OCI-LY1 (cell line): ENCODE results near the gene ZNF182.
A peak's percentile ranks its signal among the peaks of the same experiment; 100 is the strongest.

Experiments
- H2AFZ ChIP-seq: fragments of 200-600 bp; sonication (generic), shearing (Covaris generic); 2 replicates; pipeline ENCODE4 v1.6.0; 2014; ENCODE audit warnings: antibody characterized with exemption, mild to moderate bottlenecking, low read length
- H3F3A ChIP-seq: fragments of 200-600 bp; sonication (generic), shearing (Covaris generic); 2 replicates; pipeline ENCODE4 v1.6.0; 2014; ENCODE audit warnings: mild to moderate bottlenecking, antibody characterized with exemption, low read length, moderate library complexity; ENCODE audit not compliant: insufficient read depth
- H3K27ac ChIP-seq: fragments of 200-600 bp; sonication (generic); 2 replicates; pipeline ENCODE4 v1.5.1; 2014; ENCODE audit warnings: low read length, mixed run types, mild to moderate bottlenecking, low read depth; ENCODE audit not compliant: poor library complexity, severe bottlenecking
- H3K27me3 ChIP-seq: fragments of 200-600 bp; sonication (generic); 2 replicates; pipeline ENCODE4 v1.6.0; 2014; ENCODE audit warnings: antibody characterized with exemption, mild to moderate bottlenecking, low read length, moderate library complexity; ENCODE audit not compliant: insufficient read depth
- H3K36me3 ChIP-seq: fragments of 200-600 bp; sonication (generic); 2 replicates; pipeline ENCODE4 v1.6.1; 2014; ENCODE audit warnings: mild to moderate bottlenecking, antibody characterized with exemption, low read length, moderate library complexity, mixed read lengths; ENCODE audit not compliant: insufficient read depth
- H3K4me1 ChIP-seq: fragments of 200-600 bp; sonication (generic); 2 replicates; pipeline ENCODE4 v1.5.1; 2014; ENCODE audit warnings: mild to moderate bottlenecking, low read length, moderate library complexity; ENCODE audit not compliant: insufficient read depth, severe bottlenecking
- H3K4me2 ChIP-seq: fragments of 200-600 bp; sonication (generic), shearing (Covaris generic); 2 replicates; pipeline ENCODE4 v1.6.1; 2014; ENCODE audit warnings: low read length
- H3K4me3 ChIP-seq: fragments of 200-600 bp; sonication (generic); 2 replicates; pipeline ENCODE4 v1.5.1; 2014; ENCODE audit warnings: low read length, low read depth, mild to moderate bottlenecking, mixed read lengths; ENCODE audit not compliant: poor library complexity, severe bottlenecking
- H3K79me2 ChIP-seq: fragments of 200-600 bp; shearing (Covaris generic); 2 replicates; pipeline ENCODE4 v1.6.1; 2016; ENCODE audit warnings: mixed run types, low read length, mixed read lengths; ENCODE audit not compliant: insufficient read depth
- H3K9ac ChIP-seq: fragments of 200-600 bp; sonication (generic), shearing (Covaris generic); 2 replicates; pipeline ENCODE4 v1.6.1; 2014; ENCODE audit warnings: mild to moderate bottlenecking, low read length, mixed read lengths
- H3K9me2 ChIP-seq: fragments of 200-600 bp; sonication (generic), shearing (Covaris generic); 2 replicates; pipeline ENCODE4 v1.6.1; 2014; ENCODE audit warnings: low read depth, mild to moderate bottlenecking, low read length, mixed read lengths
- H3K9me3 ChIP-seq: fragments of 200-600 bp; shearing (Covaris generic); 2 replicates; pipeline ENCODE4 v1.6.1; 2014; ENCODE audit warnings: low read length, mixed read lengths
- H4K20me1 ChIP-seq: fragments of 200-600 bp; sonication (generic), shearing (Covaris generic); 2 replicates; pipeline ENCODE4 v1.6.0; 2016; ENCODE audit warnings: mild to moderate bottlenecking, low read length; ENCODE audit not compliant: insufficient read depth
- EZH2 ChIP-seq: fragments of 200-600 bp; sonication (generic), shearing (Covaris generic); IDR thresholded peaks from 2 replicates; pipeline ENCODE4 v1.8.0; 2017; ENCODE audit warnings: borderline replicate concordance, mixed run types, mild to moderate bottlenecking, antibody characterized with exemption, low read length, moderate library complexity, mixed read lengths
- TF ChIP-seq, protein P1 (sequence below): fragments of 200-600 bp; sonication (generic), shearing (Covaris generic); IDR thresholded peaks from 2 replicates; pipeline ENCODE4 v1.5.1; 2017; ENCODE audit warnings: mild to moderate bottlenecking, antibody characterized with exemption, low read length, moderate library complexity, mixed read lengths

The ZNF182 gene

DNA sequence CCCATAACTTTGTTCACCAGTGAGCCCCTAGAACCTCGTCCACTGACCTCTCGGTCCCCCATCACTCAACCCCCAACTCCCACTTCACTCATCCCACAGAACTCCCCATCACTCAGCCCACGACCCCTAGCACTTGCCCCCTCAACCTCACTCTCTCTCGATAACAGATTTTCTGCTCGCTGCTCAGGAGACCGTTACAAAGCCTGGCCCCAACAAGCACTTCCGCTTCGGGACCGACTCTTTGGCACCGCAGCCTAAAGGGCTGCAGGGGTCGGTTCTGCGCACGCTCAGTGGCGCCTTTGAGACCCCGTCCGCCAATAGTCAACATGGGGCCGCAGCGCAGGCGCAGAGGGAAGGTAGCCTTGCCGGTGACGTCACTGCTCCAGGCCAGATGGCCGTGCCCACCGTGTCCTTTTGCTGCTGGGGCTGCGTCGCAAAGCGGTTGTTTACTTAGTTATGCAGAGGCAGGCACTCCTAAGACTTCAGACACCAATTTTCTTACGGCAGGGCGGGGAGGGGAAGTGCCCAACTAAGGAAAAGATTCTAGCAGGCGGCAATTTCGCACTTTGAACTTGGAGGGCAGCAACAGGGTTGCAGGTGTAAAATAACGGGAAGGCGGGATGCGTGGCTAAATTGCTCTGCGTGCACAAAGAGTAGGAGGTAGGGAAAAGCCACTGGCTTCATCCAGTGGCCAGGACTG lies at the start of gene ZNF182:
TSS of gene ZNF182 (minus strand) at position 232 of the 700 bp plus-strand sequence. CDS start 1,380 bp downstream, outside the sequence.
- peak within 1 kb of the TSS; percentile 79 for H3K4me3 ChIP-seq
- peak within 1 kb of the TSS; percentile 82 for H3K9ac ChIP-seq
- 0 out of 2 replicates have a peak, but pooled peaks cover 7% of the 10 kb centered on the region for H3K79me2 ChIP-seq
- peak within 1 kb of the TSS; percentile 70 for H3K27ac ChIP-seq
- H3K4me1 ChIP-seq = peaks cover 12% of the 10 kb centered on the region
- H3K4me2 ChIP-seq = peak within 1 kb of the TSS; percentile 70
- no peaks in the 10 kb centered on the region for H3K9me2 ChIP-seq
- H2AFZ ChIP-seq = no peak within 1 kb of the TSS
- no peaks in the 10 kb centered on the region for H4K20me1 ChIP-seq
- no peaks in the 10 kb centered on the region for H3F3A ChIP-seq
- no peaks in the 10 kb centered on the region for H3K9me3 ChIP-seq
- no peak for TF ChIP-seq EZH2
- TF ChIP-seq, protein P1, sequence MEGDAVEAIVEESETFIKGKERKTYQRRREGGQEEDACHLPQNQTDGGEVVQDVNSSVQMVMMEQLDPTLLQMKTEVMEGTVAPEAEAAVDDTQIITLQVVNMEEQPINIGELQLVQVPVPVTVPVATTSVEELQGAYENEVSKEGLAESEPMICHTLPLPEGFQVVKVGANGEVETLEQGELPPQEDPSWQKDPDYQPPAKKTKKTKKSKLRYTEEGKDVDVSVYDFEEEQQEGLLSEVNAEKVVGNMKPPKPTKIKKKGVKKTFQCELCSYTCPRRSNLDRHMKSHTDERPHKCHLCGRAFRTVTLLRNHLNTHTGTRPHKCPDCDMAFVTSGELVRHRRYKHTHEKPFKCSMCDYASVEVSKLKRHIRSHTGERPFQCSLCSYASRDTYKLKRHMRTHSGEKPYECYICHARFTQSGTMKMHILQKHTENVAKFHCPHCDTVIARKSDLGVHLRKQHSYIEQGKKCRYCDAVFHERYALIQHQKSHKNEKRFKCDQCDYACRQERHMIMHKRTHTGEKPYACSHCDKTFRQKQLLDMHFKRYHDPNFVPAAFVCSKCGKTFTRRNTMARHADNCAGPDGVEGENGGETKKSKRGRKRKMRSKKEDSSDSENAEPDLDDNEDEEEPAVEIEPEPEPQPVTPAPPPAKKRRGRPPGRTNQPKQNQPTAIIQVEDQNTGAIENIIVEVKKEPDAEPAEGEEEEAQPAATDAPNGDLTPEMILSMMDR = no peak
- H3K27me3 ChIP-seq = no peaks in the 10 kb centered on the region
- H3K36me3 ChIP-seq = peaks cover 30% of the 10 kb centered on the region

DNA sequence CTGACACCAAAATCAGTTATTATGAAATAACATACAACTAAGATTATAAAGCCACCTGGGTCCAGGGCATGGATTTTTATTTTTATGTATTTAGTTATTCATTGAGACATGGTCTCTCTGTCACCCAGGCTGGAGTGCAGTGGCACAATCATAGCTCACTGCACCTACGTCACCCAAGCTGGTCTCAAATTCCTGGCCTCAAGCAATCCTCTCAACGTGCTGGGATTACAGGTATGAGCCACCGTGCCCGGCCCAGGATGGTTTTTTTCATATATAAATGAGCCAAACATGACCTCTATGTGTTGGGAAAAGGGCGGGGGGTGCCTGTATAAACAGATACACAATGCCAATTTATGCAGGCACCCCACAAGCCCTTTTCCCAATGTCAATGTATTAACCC lies 43.1 kb upstream of the ZNF182 start:
- Histone ChIP-seq H4K20me1 (no peaks in the 10 kb centered on the region), H2AFZ (no peak overlapping the region), H3K27ac (no peak overlapping the region), H3K79me2 (no peaks in the 10 kb centered on the region), H3K4me2 (no peak overlapping the region), H3K9ac (no peak overlapping the region), H3K4me1 (no peaks in the 10 kb centered on the region), H3F3A (no peaks in the 10 kb centered on the region), H3K27me3 (no peaks in the 10 kb centered on the region), H3K36me3 (no peaks in the 10 kb centered on the region), H3K9me2 (no peaks in the 10 kb centered on the region), H3K4me3 (no peak overlapping the region), H3K9me3 (no peaks in the 10 kb centered on the region)
- TF ChIP-seq EZH2 = no peak
- TF ChIP-seq, protein P1 = no peak

- no peak overlapping the region for H3K27ac ChIP-seq
- no peaks in the 10 kb centered on the region for H3F3A ChIP-seq
- H3K27me3 ChIP-seq = no peaks in the 10 kb centered on the region
- no peaks in the 10 kb centered on the region for H3K9me2 ChIP-seq
- no peak overlapping the region for H2AFZ ChIP-seq
- no peak for TF ChIP-seq EZH2
- TF ChIP-seq, protein P1 = no peak
- no peak overlapping the region for H3K9ac ChIP-seq
- no peaks in the 10 kb centered on the region for H3K9me3 ChIP-seq
- no peaks in the 10 kb centered on the region for H4K20me1 ChIP-seq
- H3K4me2 ChIP-seq = no peak overlapping the region
- H3K79me2 ChIP-seq = no peaks in the 10 kb centered on the region
- no peak overlapping the region for H3K4me3 ChIP-seq
- no peaks in the 10 kb centered on the region for H3K36me3 ChIP-seq
- H3K4me1 ChIP-seq = no peaks in the 10 kb centered on the region
Measured at GRCh38 chrX:48045410-48046311, 41.9 kb upstream of the ZNF182 start.
